H1 (cell line): ENCODE results near the gene ENPP7. TPM values are rescaled to one million over a fixed set of nuclear protein-coding genes. Genes with fewer than 3 reads are reported as not detected.
A peak's percentile ranks its signal among the peaks of the same experiment; 100 is the strongest.

Source experiments
- CTCF ChIA-PET: fragments of 300-600 bp; sonication (Branson Sonifier 250); formaldehyde crosslinking; loops from one replicate; lab custom pipeline; 2021; ENCODE audit not compliant: partially characterized antibody; lab: Charles Lee
- POLR2A ChIA-PET: fragments of 300-600 bp; sonication (Branson Sonifier 250); formaldehyde crosslinking; loops from one replicate; lab custom pipeline; 2021; ENCODE audit warnings: inconsistent platforms; ENCODE audit not compliant: partially characterized antibody; lab: Charles Lee
- DNase-seq, 2 experiments: peaks; one replicate each; pipeline versions ENCODE4 v3.0.0 to v3.0.0-alpha.2; 2010 to 2022; ENCODE audit warnings: low spot score in 2 of 2, low read depth in 1 of 2, mixed read lengths in 1 of 2
- FAIRE-seq: peaks from 2 replicates; lab custom pipeline; 2011; peaks lifted over from hg19 to GRCh38; lab: Jason Lieb, UNC
- H2AFZ ChIP-seq: 2 replicates; pipeline ENCODE4 v1.8.1; 2012; ENCODE audit warnings: low read length, inconsistent platforms
- H2AK5ac ChIP-seq: 2 replicates; pipeline ENCODE4 v1.6.1; 2013; ENCODE audit warnings: low read depth, low read length
- H2BK120ac ChIP-seq: replicated peaks from 2 replicates; pipeline ENCODE3; 2013; ENCODE audit warnings: low read depth, low read length, inconsistent platforms
- H2BK12ac ChIP-seq: 2 replicates; pipeline ENCODE4 v1.6.1; 2013; ENCODE audit warnings: low read depth, low read length
- H2BK15ac ChIP-seq: 2 replicates; pipeline ENCODE4 v1.6.1; 2013; ENCODE audit warnings: low read length
- H2BK20ac ChIP-seq: 2 replicates; pipeline ENCODE4 v1.6.1; 2013; ENCODE audit warnings: low read length
- H2BK5ac ChIP-seq: 2 replicates; pipeline ENCODE4 v1.6.1; 2013; ENCODE audit warnings: low read depth, low read length
- H3K14ac ChIP-seq: 2 replicates; pipeline ENCODE4 v1.6.1; 2013; ENCODE audit warnings: inconsistent platforms; ENCODE audit not compliant: insufficient read length
- H3K18ac ChIP-seq: 2 replicates; pipeline ENCODE4 v1.6.1; 2013; ENCODE audit warnings: low read length; ENCODE audit errors: extremely low read depth
- H3K23ac ChIP-seq: 2 replicates; pipeline ENCODE4 v1.6.1; 2013; ENCODE audit warnings: inconsistent platforms; ENCODE audit not compliant: insufficient read length
- H3K23me2 ChIP-seq: 2 replicates; pipeline ENCODE4 v1.6.1; 2013; ENCODE audit warnings: low read depth, low read length
- H3K27ac ChIP-seq: 2 replicates; pipeline ENCODE4 v1.6.1; 2011; ENCODE audit warnings: low read depth, low read length, inconsistent platforms
- H3K27me3 ChIP-seq, 4 experiments: replicated peaks in 1 of 4; 1 replicate in 1 of 4; 2 replicates in 3 of 4; pipeline versions ENCODE4 v1.6.1 to v1.8.1; 2011 to 2013; ENCODE audit warnings: low read length in 3 of 4, mild to moderate bottlenecking in 3 of 4, inconsistent platforms in 2 of 4, mixed read lengths in 2 of 4, moderate library complexity in 1 of 4; ENCODE audit not compliant: control insufficient read depth in 3 of 4, insufficient read depth in 3 of 4; ENCODE audit errors: extremely low read depth in 1 of 4
- H3K36me3 ChIP-seq, 4 experiments: 2 replicates each; pipeline versions ENCODE4 v1.6.1 to v1.8.1; 2011 to 2013; ENCODE audit warnings: mild to moderate bottlenecking in 4 of 4, low read length in 3 of 4, moderate library complexity in 2 of 4, control low read depth in 1 of 4, inconsistent platforms in 1 of 4; ENCODE audit not compliant: insufficient read depth in 4 of 4, control insufficient read depth in 2 of 4
- H3K4ac ChIP-seq: replicated peaks from 2 replicates; pipeline ENCODE3; 2013; ENCODE audit warnings: low read length, low read depth, mixed read lengths, inconsistent platforms; ENCODE audit not compliant: insufficient read length
- H3K4me1 ChIP-seq, 4 experiments: replicated peaks in 1 of 4; 1 replicate in 1 of 4; 2 replicates in 3 of 4; pipeline versions ENCODE4 v1.6.1 to v1.8.1; 2011 to 2013; ENCODE audit warnings: low read length in 3 of 4, inconsistent platforms in 2 of 4, mixed read lengths in 1 of 4; ENCODE audit not compliant: insufficient read depth in 4 of 4, control insufficient read depth in 3 of 4
- H3K4me2 ChIP-seq, 2 experiments: 2 replicates each; pipeline versions ENCODE4 v1.6.1 to v1.8.1; 2011 to 2013; ENCODE audit warnings: low read depth in 2 of 2, low read length in 2 of 2, control low read depth in 1 of 2, inconsistent platforms in 1 of 2, mild to moderate bottlenecking in 1 of 2; ENCODE audit not compliant: insufficient read depth in 1 of 2
- H3K4me3 ChIP-seq, 4 experiments: fragments of 200-600, 300-600 bp in 1 of 4; sonication (generic), shearing (Covaris generic), sonication (Bioruptor Twin) in 1 of 4; 2 replicates each; pipeline versions ENCODE4 v1.5.1 to v1.8.1; 2011 to 2016; ENCODE audit warnings: low read length in 4 of 4, low read depth in 3 of 4, control low read depth in 2 of 4, inconsistent platforms in 2 of 4, mild to moderate bottlenecking in 2 of 4, mixed read lengths in 1 of 4, moderate library complexity in 1 of 4; ENCODE audit not compliant: insufficient read depth in 2 of 4; ENCODE audit errors: extremely low read depth in 1 of 4
- H3K56ac ChIP-seq: replicated peaks from 2 replicates; pipeline ENCODE3; 2013; ENCODE audit warnings: low read depth, mild to moderate bottlenecking, mixed read lengths, low read length, inconsistent platforms; ENCODE audit not compliant: insufficient read length
- H3K79me1 ChIP-seq: 2 replicates; pipeline ENCODE4 v1.6.1; 2013; ENCODE audit warnings: low read depth, low read length, control low read depth
- H3K79me2 ChIP-seq, 2 experiments: 2 replicates each; pipeline versions ENCODE4 v1.6.1 to v1.8.1; 2012 to 2013; ENCODE audit warnings: low read length in 2 of 2, mild to moderate bottlenecking in 2 of 2, inconsistent platforms in 1 of 2; ENCODE audit not compliant: insufficient read depth in 2 of 2, control insufficient read depth in 1 of 2
- H3K9ac ChIP-seq, 4 experiments: replicated peaks in 1 of 4; 1 replicate in 1 of 4; 2 replicates in 3 of 4; pipeline versions ENCODE4 v1.6.1 to v1.8.1; 2011 to 2013; ENCODE audit warnings: low read depth in 3 of 4, low read length in 3 of 4, control low read depth in 2 of 4, mild to moderate bottlenecking in 2 of 4, moderate library complexity in 2 of 4, inconsistent platforms in 1 of 4; ENCODE audit errors: extremely low read depth in 1 of 4
- H3K9me3 ChIP-seq, 2 experiments: 2 replicates each; pipeline versions ENCODE4 v1.6.1 to v1.8.1; 2012 to 2013; ENCODE audit warnings: mild to moderate bottlenecking in 2 of 2, moderate library complexity in 2 of 2, control low read depth in 1 of 2, inconsistent platforms in 1 of 2, low read depth in 1 of 2, low read length in 1 of 2, mixed read lengths in 1 of 2; ENCODE audit not compliant: insufficient read depth in 2 of 2
- H4K20me1 ChIP-seq, 2 experiments: replicated peaks in 1 of 2; 2 replicates each; pipeline versions ENCODE3 to v1.8.1; 2011 to 2013; ENCODE audit warnings: inconsistent platforms in 2 of 2, low read length in 2 of 2, mild to moderate bottlenecking in 1 of 2; ENCODE audit not compliant: insufficient read depth in 2 of 2, control insufficient read depth in 1 of 2
- H4K5ac ChIP-seq: 2 replicates; pipeline ENCODE4 v1.6.1; 2013; ENCODE audit warnings: low read length, low read depth, mixed read lengths, inconsistent platforms; ENCODE audit not compliant: insufficient read length
- H4K8ac ChIP-seq: 2 replicates; pipeline ENCODE4 v1.8.0; 2013; ENCODE audit warnings: mild to moderate bottlenecking, moderate library complexity, low read length, inconsistent platforms; ENCODE audit not compliant: insufficient read depth; ENCODE audit errors: extremely low read depth
- H4K91ac ChIP-seq: replicated peaks from 2 replicates; pipeline ENCODE3; 2013; ENCODE audit warnings: low read length, mixed read lengths, inconsistent platforms; ENCODE audit not compliant: insufficient read length
- BCL11A ChIP-seq, 2 experiments: IDR thresholded peaks; one replicate each; pipeline ENCODE4 v1.6.1; 2011; ENCODE audit warnings: low read depth in 2 of 2, low read length in 2 of 2, mild to moderate bottlenecking in 2 of 2
- CBX8 ChIP-seq: fragments of 300-800, 300-1000 bp; sonication (generic); IDR thresholded peaks from 2 replicates; pipeline ENCODE4 v1.7.1; 2016; ENCODE audit warnings: low read depth, low read length, borderline replicate concordance
- CHD1 ChIP-seq: IDR thresholded peaks from 2 replicates; pipeline ENCODE4 v1.6.1; 2012; ENCODE audit warnings: low read depth, low read length, improper control_type of control experiment
- EGR1 ChIP-seq: IDR thresholded peaks from 2 replicates; pipeline ENCODE4 v1.6.1; 2011; ENCODE audit warnings: low read depth, low read length, borderline replicate concordance
- HDAC6 ChIP-seq: IDR thresholded peaks from one replicate; pipeline ENCODE4 v1.7.1; 2012; ENCODE audit warnings: low read depth, mild to moderate bottlenecking, inconsistent platforms, low read length, moderate library complexity
- MAX ChIP-seq: IDR thresholded peaks from 2 replicates; pipeline ENCODE4 v1.6.1; 2012; ENCODE audit warnings: inconsistent platforms
- RAD21 ChIP-seq, 2 experiments: IDR thresholded peaks in 1 of 2; conservative IDR thresholded peaks in 1 of 2; 2 replicates each; pipeline ENCODE4 v1.6.1; 2011; ENCODE audit warnings: low read depth in 2 of 2, low read length in 2 of 2, improper control_type of control experiment in 1 of 2, inconsistent platforms in 1 of 2, mild to moderate bottlenecking in 1 of 2, moderate library complexity in 1 of 2
- SIX5 ChIP-seq: IDR thresholded peaks from 2 replicates; pipeline ENCODE4 v1.6.1; 2011; ENCODE audit warnings: mild to moderate bottlenecking, low read depth, low read length
- TAF7 ChIP-seq: optimal IDR thresholded peaks from 2 replicates; pipeline ENCODE3; 2011; ENCODE audit warnings: low read depth, mild to moderate bottlenecking, inconsistent platforms, low read length, moderate library complexity, borderline replicate concordance
- WGBS, 2 experiments: shearing (Covaris generic) in 1 of 2; methylation state at CpG; one replicate each; pipeline versions ENCODE4 v1.1.6 to v1.1.7; 2013 to 2015; ENCODE audit warnings: low lambda C conversion rate in 2 of 2, mixed read lengths in 2 of 2, inconsistent platforms in 1 of 2, low coverage in 1 of 2, missing lambda C conversion rate in 1 of 2; ENCODE audit not compliant: insufficient replicate concordance in 2 of 2, insufficient coverage in 1 of 2, insufficient read length in 1 of 2; ENCODE audit errors: extremely low coverage in 1 of 2, missing lambda C conversion rate in 1 of 2; 5-methylcytosine and 5-hydroxymethylcytosine counted together
- polyA plus RNA-seq, 7 experiments: library from polyadenylated mRNA; depleted of rRNA in 3 of 7; stranded (reverse) in 5 of 7; unstranded in 2 of 7; fragments of >200 nt in 5 of 7; fragments of 200-250 nt in 2 of 7; gene quantifications; 1 replicate in 5 of 7; 2 replicates in 1 of 7; 4 replicates in 1 of 7; pipeline versions ENCODE4 v1.2.1 to v1.2.3, GENCODE V29; 2011 to 2013; ENCODE audit warnings: missing spikeins in 2 of 7, mixed read lengths in 2 of 7
- total RNA-seq: library from RNA; stranded (reverse); fragmentation: NEBNext Ultra II Directional; extraction: Animal tissue kit (Norgen Biotek cat#: 25700); gene quantifications from 2 replicates; pipeline ENCODE4 v1.2.1, GENCODE V29; 2021
- TF ChIP-seq, protein P1 (sequence below), 3 experiments: IDR thresholded peaks; 1 replicate in 2 of 3; 2 replicates in 1 of 3; pipeline versions ENCODE4 v1.5.1 to v1.6.1; 2011; ENCODE audit warnings: low read length in 3 of 3, mild to moderate bottlenecking in 3 of 3, inconsistent platforms in 2 of 3, low read depth in 1 of 3, moderate library complexity in 1 of 3; ENCODE audit not compliant: insufficient read depth in 1 of 3; ENCODE audit errors: control extremely low read depth in 1 of 3

Gene ENPP7
- total and polyA plus RNA-seq, 2 of the 8 experiments (the other 6 are each of a cell fraction or from before 2014, with no cell fraction given): not detected

DNA sequence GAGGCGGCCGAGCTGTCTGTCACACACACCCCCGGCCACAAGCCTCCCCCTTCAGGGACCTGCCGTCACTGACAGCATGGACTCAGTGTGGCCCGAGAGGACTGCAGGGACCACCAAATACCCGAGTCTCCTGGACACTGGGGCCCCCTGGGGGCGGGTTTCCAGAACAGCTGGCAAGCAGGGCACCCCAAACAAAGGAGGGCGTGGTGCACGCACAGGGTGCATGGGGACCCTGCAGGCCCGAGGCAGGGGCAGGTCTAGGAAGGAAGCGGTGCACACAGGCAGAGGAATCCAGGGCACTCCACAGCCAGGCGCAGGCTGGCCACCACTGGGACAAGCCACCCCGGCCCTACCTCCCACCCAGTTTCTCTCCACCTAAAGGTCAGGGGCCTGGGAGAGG is 28.7 kb upstream of the ENPP7 start:
- H2BK120ac ChIP-seq: peak overlapping the region; percentile 51
- no peaks in the 10 kb centered on the region for H3K27me3 ChIP-seq
- H4K8ac ChIP-seq: no peak overlapping the region
- FAIRE-seq: no peak
- peak overlapping the region; percentile 26 for H3K56ac ChIP-seq
- H3K4me2 ChIP-seq: no peak overlapping the region
- no peak overlapping the region for H3K23ac ChIP-seq
- H3K23me2 ChIP-seq: no peaks in the 10 kb centered on the region; the same call in 1 of the 2 replicates
- no peaks in the 10 kb centered on the region for H4K20me1 ChIP-seq
- H3K9me3 ChIP-seq: no peaks in the 10 kb centered on the region
- peak overlapping the region; percentile 68 for H3K18ac ChIP-seq
- H3K4ac ChIP-seq: no peak overlapping the region
- peak overlapping the region; percentile 75; the same call in 1 of the 2 replicates for H2BK12ac ChIP-seq
- DNase-seq: no peak
- H2BK20ac ChIP-seq: 0 out of 2 replicates have a peak overlapping the region, but pooled peaks have one; percentile 80
- H3K79me2 ChIP-seq: no peaks in the 10 kb centered on the region
- H3K14ac ChIP-seq: no peak overlapping the region
- H2BK15ac ChIP-seq: 0 out of 2 replicates have a peak overlapping the region, but pooled peaks have one; percentile 29
- CTCF ChIA-PET: interaction anchor here (0.9 to 1.6 kb wide), 2 partner anchors 272 to 301 kb away, joined by 3 to 4 read pairs; no protein-coding TSS in a partner anchor
- peak overlapping the region; percentile 80 for H4K91ac ChIP-seq
- no peak overlapping the region for H3K4me3 ChIP-seq
- no peak overlapping the region for H3K9ac ChIP-seq
- peak overlapping the region; percentile 60; the same call in 1 of the 2 replicates for H2BK5ac ChIP-seq
- H3K27ac ChIP-seq: no peak overlapping the region
- no peak overlapping the region for H2AFZ ChIP-seq
- no peaks in the 10 kb centered on the region for H3K79me1 ChIP-seq
- H3K36me3 ChIP-seq: no peaks in the 10 kb centered on the region
- 69% methylated on average over 10 of the region's 13 CpGs; no CpG with 5 or more reads in 1 of the 2 experiments for WGBS, 2 experiments
- no peak overlapping the region for H4K5ac ChIP-seq
- POLR2A ChIA-PET: interaction anchor here (1.2 kb wide), 1 partner anchor 17 kb away, joined by 3 read pairs; no protein-coding TSS in a partner anchor
- H3K4me1 ChIP-seq: peaks cover 0 to 25% (median 12%) of the 10 kb centered on the region in 4 experiments; a peak in 6 of 7 replicates
- H2AK5ac ChIP-seq: no peak overlapping the region
- no peak for TF ChIP-seq BCL11A (IDR thresholded peaks at IDR 0.05; ENCODE audit: low read depth in 2 of 2, low read length in 2 of 2)
- TF ChIP-seq, protein P1, sequence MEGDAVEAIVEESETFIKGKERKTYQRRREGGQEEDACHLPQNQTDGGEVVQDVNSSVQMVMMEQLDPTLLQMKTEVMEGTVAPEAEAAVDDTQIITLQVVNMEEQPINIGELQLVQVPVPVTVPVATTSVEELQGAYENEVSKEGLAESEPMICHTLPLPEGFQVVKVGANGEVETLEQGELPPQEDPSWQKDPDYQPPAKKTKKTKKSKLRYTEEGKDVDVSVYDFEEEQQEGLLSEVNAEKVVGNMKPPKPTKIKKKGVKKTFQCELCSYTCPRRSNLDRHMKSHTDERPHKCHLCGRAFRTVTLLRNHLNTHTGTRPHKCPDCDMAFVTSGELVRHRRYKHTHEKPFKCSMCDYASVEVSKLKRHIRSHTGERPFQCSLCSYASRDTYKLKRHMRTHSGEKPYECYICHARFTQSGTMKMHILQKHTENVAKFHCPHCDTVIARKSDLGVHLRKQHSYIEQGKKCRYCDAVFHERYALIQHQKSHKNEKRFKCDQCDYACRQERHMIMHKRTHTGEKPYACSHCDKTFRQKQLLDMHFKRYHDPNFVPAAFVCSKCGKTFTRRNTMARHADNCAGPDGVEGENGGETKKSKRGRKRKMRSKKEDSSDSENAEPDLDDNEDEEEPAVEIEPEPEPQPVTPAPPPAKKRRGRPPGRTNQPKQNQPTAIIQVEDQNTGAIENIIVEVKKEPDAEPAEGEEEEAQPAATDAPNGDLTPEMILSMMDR (IDR thresholded peaks at IDR 0.05; ENCODE audit: control extremely low read depth in 1 of 3, insufficient read depth in 1 of 3, low read depth in 1 of 3, low read length in 3 of 3): peak; percentile 37 to 52 (median 49)
- no peak for TF ChIP-seq SIX5
- peak; percentile 43 to 61 for TF ChIP-seq RAD21 (IDR thresholded peaks at IDR 0.05 in 1 of 2, conservative IDR thresholded peaks at IDR 0.05 in 1 of 2; ENCODE audit: low read depth in 2 of 2, low read length in 2 of 2)
- TF ChIP-seq CHD1: no peak
- TF ChIP-seq TAF7: no peak
- TF ChIP-seq HDAC6: no peak
- TF ChIP-seq CBX8: no peak
- TF ChIP-seq MAX: no peak
- no peak for TF ChIP-seq EGR1
